SK-N-SH treated with all-trans-retinoic acid at 6 μM for 48 hours (cell line): ENCODE data around the gene LAMTOR4.

Source experiments
- ATAC-seq: fragments of 200-7000 bp; cut with Tn5 transposase; 3 replicates; pipeline ENCODE4 v1.9.1; 2020; ENCODE audit warnings: mild to moderate bottlenecking, moderate library complexity
- ARNTL ChIP-seq: fragments of 450-650 bp; formaldehyde crosslinking; IDR thresholded peaks from 2 replicates; pipeline ENCODE4 v1.5.0; 2020; ENCODE audit warnings: low read depth, mild to moderate bottlenecking, moderate library complexity, borderline replicate concordance
- BACH2 ChIP-seq: fragments of 250-450 bp; sonication (Bioruptor Pico); IDR thresholded peaks from 2 replicates; pipeline ENCODE4 v1.9.0; 2021; ENCODE audit warnings: mild to moderate bottlenecking, borderline replicate concordance
- CSDC2 ChIP-seq: fragments of 250-450 bp; sonication (Bioruptor Pico); IDR thresholded peaks from 2 replicates; pipeline ENCODE4 v1.5.0; 2020; ENCODE audit warnings: mild to moderate bottlenecking, moderate library complexity
- ESRRG ChIP-seq: fragments of 250-450 bp; sonication (Bioruptor Pico); IDR thresholded peaks from 2 replicates; pipeline ENCODE4 v1.6.1; 2021; ENCODE audit warnings: mild to moderate bottlenecking
- ISL1 ChIP-seq: fragments of 250-450 bp; sonication (Bioruptor Pico); IDR thresholded peaks from 2 replicates; pipeline ENCODE4 v2.1.2; 2022; ENCODE audit warnings: mild to moderate bottlenecking, moderate library complexity
- PPARA ChIP-seq: fragments of 250-450 bp; sonication (Bioruptor Pico); IDR thresholded peaks from 2 replicates; pipeline ENCODE4 v1.5.0; 2020; ENCODE audit warnings: mild to moderate bottlenecking, borderline replicate concordance
- SNAI2 ChIP-seq: fragments of 250-450 bp; sonication (Bioruptor Pico); IDR thresholded peaks from 2 replicates; pipeline ENCODE4 v1.5.0; 2020; ENCODE audit warnings: mild to moderate bottlenecking, moderate library complexity
- TCF4 ChIP-seq: fragments of 250-450 bp; sonication (Bioruptor Pico); IDR thresholded peaks from 2 replicates; pipeline ENCODE4 v1.8.0; 2021; ENCODE audit warnings: mild to moderate bottlenecking, moderate library complexity, borderline replicate concordance
- TOX ChIP-seq: fragments of 250-450 bp; sonication (Bioruptor Pico); IDR thresholded peaks from 2 replicates; pipeline ENCODE4 v1.8.0; 2021; ENCODE audit warnings: mild to moderate bottlenecking, moderate library complexity, borderline replicate concordance
- ZC3H10 ChIP-seq: fragments of 250-450 bp; sonication (Bioruptor Pico); IDR thresholded peaks from 2 replicates; pipeline ENCODE4 v1.5.1; 2021; ENCODE audit warnings: mild to moderate bottlenecking, moderate library complexity
- ZFP30 ChIP-seq: fragments of 450-650 bp; formaldehyde crosslinking; IDR thresholded peaks from 2 replicates; pipeline ENCODE4 v1.5.0; 2022; ENCODE audit warnings: mild to moderate bottlenecking, moderate library complexity
- ZNF565 ChIP-seq: fragments of 450-650 bp; formaldehyde crosslinking; conservative IDR thresholded peaks from 2 replicates; pipeline ENCODE4 v1.5.0; 2020; ENCODE audit warnings: low read depth, mild to moderate bottlenecking, moderate library complexity
- ZNF70 ChIP-seq: fragments of 450-650 bp; formaldehyde crosslinking; IDR thresholded peaks from 2 replicates; pipeline ENCODE4 v1.5.0; 2020; ENCODE audit warnings: mild to moderate bottlenecking, moderate library complexity
- TF ChIP-seq, protein P1 (sequence below): fragments of 250-450 bp; sonication (Bioruptor Pico); IDR thresholded peaks from 2 replicates; pipeline ENCODE4 v1.5.0; 2020; ENCODE audit warnings: mild to moderate bottlenecking, moderate library complexity
- TF ChIP-seq, protein P2 (sequence below): fragments of 250-450 bp; sonication (Bioruptor Pico); IDR thresholded peaks from 2 replicates; pipeline ENCODE4 v1.8.0; 2020; ENCODE audit warnings: mild to moderate bottlenecking, moderate library complexity, borderline replicate concordance
- TF ChIP-seq, protein P3 (sequence below): fragments of 250-450 bp; sonication (Bioruptor Pico); IDR thresholded peaks from 2 replicates; pipeline ENCODE4 v1.8.0; 2021; ENCODE audit warnings: low read depth, mild to moderate bottlenecking, moderate library complexity, borderline replicate concordance

Gene LAMTOR4

DNA sequence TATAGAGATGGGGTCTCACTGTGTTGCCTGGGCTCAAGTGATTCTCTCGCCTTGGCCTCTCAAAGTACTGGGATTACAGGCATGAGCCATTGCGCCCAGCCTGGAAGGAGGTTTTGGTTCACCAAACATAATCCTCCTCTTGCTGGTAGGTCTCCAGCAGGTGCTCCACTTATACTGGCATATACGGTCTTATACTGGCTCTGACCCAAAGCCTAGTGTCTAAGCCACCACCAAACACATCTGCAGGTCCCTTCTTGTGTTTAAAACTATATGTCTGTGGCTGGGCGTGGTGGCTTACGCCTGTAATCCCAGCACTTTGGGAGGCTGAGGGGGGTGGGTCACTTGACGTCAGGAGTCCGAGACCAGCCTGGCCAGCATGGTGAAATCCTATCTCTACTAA lies 16.6 kb upstream of the LAMTOR4 start:
- TF ChIP-seq ZNF70 (CRISPR knock-in tag) (no peak), PPARA (CRISPR knock-in tag) (no peak), BACH2 (CRISPR knock-in tag) (no peak), SNAI2 (no peak), ZNF565 (CRISPR knock-in tag) (no peak), ARNTL (CRISPR knock-in tag) (no peak), ESRRG (no peak)
- no peak for ATAC-seq

DNA sequence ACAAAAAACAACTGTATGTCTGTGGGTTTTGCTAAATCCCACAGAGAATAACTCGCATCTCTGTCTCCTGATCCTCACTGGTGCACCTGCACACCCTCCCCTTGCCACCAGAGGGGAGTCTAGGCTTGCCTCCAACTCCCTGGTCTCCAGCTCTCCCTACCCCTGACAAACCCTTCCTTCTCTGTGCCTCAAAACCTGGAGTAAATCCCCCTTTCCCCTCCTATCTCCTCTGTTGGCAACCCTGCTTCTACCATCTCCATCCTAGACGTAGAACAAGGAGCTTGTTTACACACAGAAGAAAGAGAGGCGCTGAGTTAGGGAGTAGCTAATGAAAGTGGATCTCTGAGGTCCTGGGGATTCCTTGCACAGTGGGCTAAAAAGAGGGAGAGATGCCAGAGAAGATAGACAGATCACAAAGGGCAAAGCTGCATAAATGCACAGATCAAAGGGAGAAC lies 16.0 kb upstream of the LAMTOR4 start:
- peak; percentile 87 for ATAC-seq
- peak; percentile 50; the same call in 1 of the 2 replicates for TF ChIP-seq ZNF70 (CRISPR knock-in tag)
- TF ChIP-seq, protein P1, sequence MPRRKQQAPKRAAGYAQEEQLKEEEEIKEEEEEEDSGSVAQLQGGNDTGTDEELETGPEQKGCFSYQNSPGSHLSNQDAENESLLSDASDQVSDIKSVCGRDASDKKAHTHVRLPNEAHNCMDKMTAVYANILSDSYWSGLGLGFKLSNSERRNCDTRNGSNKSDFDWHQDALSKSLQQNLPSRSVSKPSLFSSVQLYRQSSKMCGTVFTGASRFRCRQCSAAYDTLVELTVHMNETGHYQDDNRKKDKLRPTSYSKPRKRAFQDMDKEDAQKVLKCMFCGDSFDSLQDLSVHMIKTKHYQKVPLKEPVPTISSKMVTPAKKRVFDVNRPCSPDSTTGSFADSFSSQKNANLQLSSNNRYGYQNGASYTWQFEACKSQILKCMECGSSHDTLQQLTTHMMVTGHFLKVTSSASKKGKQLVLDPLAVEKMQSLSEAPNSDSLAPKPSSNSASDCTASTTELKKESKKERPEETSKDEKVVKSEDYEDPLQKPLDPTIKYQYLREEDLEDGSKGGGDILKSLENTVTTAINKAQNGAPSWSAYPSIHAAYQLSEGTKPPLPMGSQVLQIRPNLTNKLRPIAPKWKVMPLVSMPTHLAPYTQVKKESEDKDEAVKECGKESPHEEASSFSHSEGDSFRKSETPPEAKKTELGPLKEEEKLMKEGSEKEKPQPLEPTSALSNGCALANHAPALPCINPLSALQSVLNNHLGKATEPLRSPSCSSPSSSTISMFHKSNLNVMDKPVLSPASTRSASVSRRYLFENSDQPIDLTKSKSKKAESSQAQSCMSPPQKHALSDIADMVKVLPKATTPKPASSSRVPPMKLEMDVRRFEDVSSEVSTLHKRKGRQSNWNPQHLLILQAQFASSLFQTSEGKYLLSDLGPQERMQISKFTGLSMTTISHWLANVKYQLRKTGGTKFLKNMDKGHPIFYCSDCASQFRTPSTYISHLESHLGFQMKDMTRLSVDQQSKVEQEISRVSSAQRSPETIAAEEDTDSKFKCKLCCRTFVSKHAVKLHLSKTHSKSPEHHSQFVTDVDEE (CRISPR knock-in tag), result no peak
- no peak for TF ChIP-seq TCF4 (CRISPR knock-in tag)

DNA sequence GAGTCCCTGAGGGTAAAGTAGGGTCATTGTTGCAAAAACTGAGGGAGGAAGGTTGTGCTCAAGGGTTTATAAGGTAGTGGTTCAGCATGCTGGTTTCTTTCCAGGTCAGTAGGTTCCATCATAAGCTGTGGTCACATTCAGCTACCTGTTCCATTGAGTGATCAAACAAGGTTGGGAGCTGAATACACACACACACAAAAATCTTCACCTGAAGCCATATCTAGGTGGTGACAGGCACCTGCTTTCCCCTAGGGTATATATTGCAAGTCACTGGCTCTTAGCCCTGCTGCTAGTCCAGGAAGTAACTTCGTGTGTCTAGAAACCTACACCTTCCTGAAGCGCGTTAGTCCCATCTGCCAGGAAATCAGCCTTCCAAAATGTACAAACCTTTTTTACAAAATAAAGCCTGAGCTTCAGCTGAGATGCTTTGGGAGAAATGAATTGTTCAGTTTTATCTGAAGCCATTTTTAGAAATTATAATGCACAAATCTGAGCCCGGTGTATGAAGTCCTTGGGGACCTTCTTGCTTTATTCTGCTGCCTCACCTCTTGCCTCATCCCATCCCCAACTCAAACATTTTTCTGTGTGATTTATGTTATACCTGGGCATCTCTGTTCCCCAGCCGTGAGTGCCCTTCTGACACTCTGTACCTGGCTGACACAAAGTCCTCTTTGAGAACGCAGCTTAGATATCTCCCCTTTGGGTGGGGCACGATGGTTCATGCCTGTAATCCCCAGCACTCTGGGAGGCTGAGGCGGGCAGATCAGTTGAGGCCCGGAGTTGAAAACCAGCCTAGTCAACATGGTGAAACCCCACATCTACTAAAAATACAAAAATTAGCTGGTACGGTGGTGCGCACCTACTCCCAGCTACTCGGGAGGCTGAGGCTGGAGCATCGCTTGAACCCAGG lies 10.6 kb upstream of the LAMTOR4 start:
- ATAC-seq, result no peak
- no peak for TF ChIP-seq ISL1
- no peak for TF ChIP-seq ZC3H10 (CRISPR knock-in tag)
- TF ChIP-seq, protein P1 (CRISPR knock-in tag), result no peak
- TF ChIP-seq, protein P2, sequence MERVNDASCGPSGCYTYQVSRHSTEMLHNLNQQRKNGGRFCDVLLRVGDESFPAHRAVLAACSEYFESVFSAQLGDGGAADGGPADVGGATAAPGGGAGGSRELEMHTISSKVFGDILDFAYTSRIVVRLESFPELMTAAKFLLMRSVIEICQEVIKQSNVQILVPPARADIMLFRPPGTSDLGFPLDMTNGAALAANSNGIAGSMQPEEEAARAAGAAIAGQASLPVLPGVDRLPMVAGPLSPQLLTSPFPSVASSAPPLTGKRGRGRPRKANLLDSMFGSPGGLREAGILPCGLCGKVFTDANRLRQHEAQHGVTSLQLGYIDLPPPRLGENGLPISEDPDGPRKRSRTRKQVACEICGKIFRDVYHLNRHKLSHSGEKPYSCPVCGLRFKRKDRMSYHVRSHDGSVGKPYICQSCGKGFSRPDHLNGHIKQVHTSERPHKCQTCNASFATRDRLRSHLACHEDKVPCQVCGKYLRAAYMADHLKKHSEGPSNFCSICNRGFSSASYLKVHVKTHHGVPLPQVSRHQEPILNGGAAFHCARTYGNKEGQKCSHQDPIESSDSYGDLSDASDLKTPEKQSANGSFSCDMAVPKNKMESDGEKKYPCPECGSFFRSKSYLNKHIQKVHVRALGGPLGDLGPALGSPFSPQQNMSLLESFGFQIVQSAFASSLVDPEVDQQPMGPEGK (CRISPR knock-in tag), result no peak
- TF ChIP-seq ZFP30 (CRISPR knock-in tag), result no peak
- TF ChIP-seq ZNF565 (CRISPR knock-in tag), result no peak

DNA sequence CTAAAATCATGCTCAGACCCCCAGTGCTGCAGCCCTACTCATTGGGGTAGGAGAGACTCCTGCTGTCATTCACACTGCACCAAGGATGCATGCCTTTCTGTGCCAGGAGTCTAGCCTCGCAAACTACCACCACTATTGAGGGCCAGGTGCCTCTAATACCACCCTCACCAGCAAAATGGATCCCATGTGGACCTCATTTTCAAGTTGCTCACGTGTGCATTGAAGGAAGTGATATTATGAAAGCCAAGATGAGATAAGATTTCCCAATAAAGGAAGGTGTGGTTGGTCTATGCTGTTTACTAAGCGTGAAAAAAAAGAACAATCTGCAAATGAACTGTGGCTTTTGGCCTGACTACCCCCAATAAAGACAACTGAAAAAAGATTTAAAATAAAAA lies 7.2 kb upstream of the LAMTOR4 start:
- ATAC-seq, result no peak; the same call in 2 of the 3 replicates
- TF ChIP-seq PPARA (CRISPR knock-in tag) (no peak), ESRRG (no peak), ZC3H10 (CRISPR knock-in tag) (no peak), CSDC2 (CRISPR knock-in tag) (no peak), ZNF565 (CRISPR knock-in tag) (no peak), BACH2 (CRISPR knock-in tag) (no peak), ZNF70 (CRISPR knock-in tag) (no peak), TOX (CRISPR knock-in tag) (no peak)
- TF ChIP-seq, protein P1 (CRISPR knock-in tag), result no peak
- TF ChIP-seq, protein P3, sequence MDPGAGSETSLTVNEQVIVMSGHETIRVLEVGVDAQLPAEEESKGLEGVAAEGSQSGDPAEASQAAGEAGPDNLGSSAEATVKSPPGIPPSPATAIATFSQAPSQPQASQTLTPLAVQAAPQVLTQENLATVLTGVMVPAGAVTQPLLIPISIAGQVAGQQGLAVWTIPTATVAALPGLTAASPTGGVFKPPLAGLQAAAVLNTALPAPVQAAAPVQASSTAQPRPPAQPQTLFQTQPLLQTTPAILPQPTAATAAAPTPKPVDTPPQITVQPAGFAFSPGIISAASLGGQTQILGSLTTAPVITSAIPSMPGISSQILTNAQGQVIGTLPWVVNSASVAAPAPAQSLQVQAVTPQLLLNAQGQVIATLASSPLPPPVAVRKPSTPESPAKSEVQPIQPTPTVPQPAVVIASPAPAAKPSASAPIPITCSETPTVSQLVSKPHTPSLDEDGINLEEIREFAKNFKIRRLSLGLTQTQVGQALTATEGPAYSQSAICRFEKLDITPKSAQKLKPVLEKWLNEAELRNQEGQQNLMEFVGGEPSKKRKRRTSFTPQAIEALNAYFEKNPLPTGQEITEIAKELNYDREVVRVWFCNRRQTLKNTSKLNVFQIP, result no peak
